H9 (cell line): ENCODE results near the gene MVP. TPM values are rescaled to one million over a fixed set of nuclear protein-coding genes. Genes with fewer than 3 reads are reported as not detected.

Experiments
- DNase-seq: peaks from one replicate; pipeline ENCODE4 v3.0.0-alpha.2; 2017
- H2AFZ ChIP-seq: one replicate; pipeline ENCODE4 v1.6.1; 2013; ENCODE audit warnings: mild to moderate bottlenecking, low read length, control low read depth, moderate library complexity
- H2AK5ac ChIP-seq: 2 replicates; pipeline ENCODE4 v1.6.1; 2013; ENCODE audit warnings: low read length, control low read depth, mixed read lengths; ENCODE audit not compliant: insufficient read length
- H2BK120ac ChIP-seq: one replicate; pipeline ENCODE4 v1.6.1; 2013; ENCODE audit warnings: low read depth, mild to moderate bottlenecking, low read length, control low read depth, inconsistent platforms; ENCODE audit not compliant: poor library complexity, severe bottlenecking
- H2BK12ac ChIP-seq: 2 replicates; pipeline ENCODE4 v1.6.1; 2013; ENCODE audit warnings: low read length, control low read depth, mixed read lengths, low read depth; ENCODE audit not compliant: insufficient read length
- H2BK15ac ChIP-seq: 2 replicates; pipeline ENCODE4 v1.6.1; 2013; ENCODE audit warnings: low read depth, low read length, control low read depth
- H2BK20ac ChIP-seq: one replicate; pipeline ENCODE4 v1.6.1; 2013; ENCODE audit warnings: low read depth, mild to moderate bottlenecking, low read length, control low read depth, inconsistent platforms; ENCODE audit not compliant: poor library complexity, severe bottlenecking
- H2BK5ac ChIP-seq: 2 replicates; pipeline ENCODE4 v1.6.1; 2013; ENCODE audit warnings: low read length, control low read depth, mixed read lengths; ENCODE audit not compliant: insufficient read length
- H3K14ac ChIP-seq: 2 replicates; pipeline ENCODE4 v1.6.1; 2013; ENCODE audit warnings: low read length, control low read depth; ENCODE audit not compliant: insufficient read depth
- H3K18ac ChIP-seq: 2 replicates; pipeline ENCODE4 v1.6.1; 2013; ENCODE audit warnings: low read depth, mild to moderate bottlenecking, mixed read lengths, low read length, control low read depth; ENCODE audit not compliant: insufficient read length
- H3K23ac ChIP-seq: 2 replicates; pipeline ENCODE4 v1.6.1; 2013; ENCODE audit warnings: low read length, control low read depth, mixed read lengths, low read depth; ENCODE audit not compliant: insufficient read length
- H3K23me2 ChIP-seq: 2 replicates; pipeline ENCODE4 v1.6.1; 2013; ENCODE audit warnings: low read depth, mild to moderate bottlenecking, mixed read lengths, low read length, control low read depth; ENCODE audit not compliant: insufficient read length, poor library complexity, severe bottlenecking
- H3K27ac ChIP-seq: 2 replicates; pipeline ENCODE4 v1.5.1; 2013; ENCODE audit warnings: low read length, control low read depth, mixed read lengths, low read depth; ENCODE audit not compliant: insufficient read length
- H3K27me3 ChIP-seq: 2 replicates; pipeline ENCODE4 v1.6.1; 2013; ENCODE audit warnings: low read length, control low read depth, inconsistent platforms; ENCODE audit not compliant: insufficient read depth
- H3K4ac ChIP-seq: 2 replicates; pipeline ENCODE4 v1.6.1; 2013; ENCODE audit warnings: low read depth, mild to moderate bottlenecking, control low read depth, inconsistent platforms, low read length, moderate library complexity
- H3K4me1 ChIP-seq: 2 replicates; pipeline ENCODE4 v1.6.1; 2013; ENCODE audit warnings: low read length, control low read depth, inconsistent platforms; ENCODE audit not compliant: insufficient read depth
- H3K4me2 ChIP-seq: 2 replicates; pipeline ENCODE4 v1.6.1; 2013; ENCODE audit warnings: low read length, control low read depth, mixed read lengths; ENCODE audit not compliant: insufficient read length, insufficient read depth
- H3K56ac ChIP-seq: 2 replicates; pipeline ENCODE4 v1.6.1; 2013; ENCODE audit warnings: low read depth, mild to moderate bottlenecking, mixed read lengths, low read length, control low read depth; ENCODE audit not compliant: insufficient read length
- H3K79me1 ChIP-seq: 2 replicates; pipeline ENCODE4 v1.6.1; 2013; ENCODE audit warnings: low read depth, mild to moderate bottlenecking, moderate library complexity, low read length, control low read depth, inconsistent platforms; ENCODE audit not compliant: insufficient read depth, poor library complexity, severe bottlenecking
- H3K79me2 ChIP-seq: 2 replicates; pipeline ENCODE4 v1.6.1; 2013; ENCODE audit warnings: low read length, control low read depth, inconsistent platforms; ENCODE audit not compliant: insufficient read depth
- H3K9ac ChIP-seq: 2 replicates; pipeline ENCODE4 v1.6.1; 2013; ENCODE audit warnings: low read length, control low read depth, mixed read lengths; ENCODE audit not compliant: insufficient read length; ENCODE audit errors: extremely low read depth
- H3K9me3 ChIP-seq: one replicate; pipeline ENCODE4 v1.6.1; 2013; ENCODE audit warnings: low read depth, low read length, inconsistent platforms; ENCODE audit not compliant: control insufficient read depth
- H3T11ph ChIP-seq: one replicate; pipeline ENCODE4 v1.6.1; 2013; ENCODE audit warnings: mild to moderate bottlenecking, low read length, control low read depth, inconsistent platforms
- H4K20me1 ChIP-seq: one replicate; pipeline ENCODE4 v1.6.1; 2013; ENCODE audit not compliant: control insufficient read depth, insufficient read length, insufficient read depth
- H4K5ac ChIP-seq: 2 replicates; pipeline ENCODE4 v1.6.1; 2013; ENCODE audit warnings: low read depth, mild to moderate bottlenecking, mixed read lengths, low read length, control low read depth; ENCODE audit not compliant: insufficient read length
- H4K8ac ChIP-seq: replicated peaks from 2 replicates; pipeline ENCODE4 v1.6.1; 2013; ENCODE audit warnings: low read length, control low read depth, mixed read lengths, low read depth; ENCODE audit not compliant: insufficient read length
- H4K91ac ChIP-seq: 2 replicates; pipeline ENCODE4 v1.6.1; 2013; ENCODE audit warnings: low read depth, mild to moderate bottlenecking, moderate library complexity, mixed read lengths, low read length, control low read depth; ENCODE audit not compliant: insufficient read length
- H3K27ac Mint-ChIP-seq, 3 experiments: 2 replicates in 2 of 3; 3 replicates in 1 of 3; pipeline ENCODE4 v1.8.0; 2020 to 2021; ENCODE audit warnings: mixed read lengths in 3 of 3, mild to moderate bottlenecking in 1 of 3, moderate library complexity in 1 of 3
- H3K27me3 Mint-ChIP-seq: 2 replicates; pipeline ENCODE4 v1.8.0; 2021; ENCODE audit warnings: low read depth, mild to moderate bottlenecking, moderate library complexity, mixed read lengths
- H3K36me3 Mint-ChIP-seq, 3 experiments: 2 replicates in 2 of 3; 3 replicates in 1 of 3; pipeline ENCODE4 v1.8.0; 2020 to 2021; ENCODE audit warnings: low read depth in 3 of 3, mixed read lengths in 3 of 3; ENCODE audit not compliant: insufficient read depth in 1 of 3
- H3K4me1 Mint-ChIP-seq, 2 experiments: 2 replicates each; pipeline ENCODE4 v1.8.0; 2020; ENCODE audit warnings: mixed read lengths in 2 of 2
- H3K4me3 Mint-ChIP-seq, 2 experiments: 2 replicates in 1 of 2; 3 replicates in 1 of 2; pipeline ENCODE4 v1.8.0; 2020 to 2021; ENCODE audit warnings: mild to moderate bottlenecking in 2 of 2, mixed read lengths in 2 of 2, moderate library complexity in 1 of 2
- H3K9me3 Mint-ChIP-seq, 2 experiments: 2 replicates in 1 of 2; 3 replicates in 1 of 2; pipeline ENCODE4 v1.8.0; 2020; ENCODE audit warnings: mild to moderate bottlenecking in 2 of 2, mixed read lengths in 2 of 2, moderate library complexity in 1 of 2
- CTCF ChIP-seq: fragments of 200-600 bp; sonication (generic); conservative IDR thresholded peaks from 3 replicates; pipeline ENCODE4 v1.8.0; 2021; ENCODE audit warnings: antibody characterized with exemption, mild to moderate bottlenecking
- WGBS: extraction: QIAGEN DNeasy Blood & Tissue Kit; methylation state at CpG from one replicate; pipeline ENCODE4 v1.1.7; 2013; ENCODE audit warnings: missing lambda C conversion rate, low lambda C conversion rate, mixed read lengths; ENCODE audit not compliant: insufficient read length; ENCODE audit errors: extremely low coverage; 5-methylcytosine and 5-hydroxymethylcytosine counted together
- total RNA-seq: library from RNA; stranded (reverse); gene quantifications from 2 replicates; pipeline ENCODE4 v1.2.1, GENCODE V29; 2021

Gene MVP
- total RNA-seq, 1 experiment from 2014 or later: 3.1 TPM

GRCh38 chr16:29824589-29825144 lies 4.4 kb downstream of the MVP start:
- Histone ChIP-seq H3K9me3 (no peaks in the 10 kb centered on the region), H3K14ac (no peak overlapping the region), H3K4me2 (no peak overlapping the region), H4K8ac (no peak overlapping the region), H2AK5ac (no peak overlapping the region), H3K56ac (no peak overlapping the region), H2BK15ac (no peak overlapping the region), H4K5ac (no peak overlapping the region), H2BK20ac (no peak overlapping the region), H3K27ac (no peak overlapping the region), H2BK120ac (no peak overlapping the region), H3K18ac (no peak overlapping the region), H3K4ac (no peak overlapping the region), H2BK12ac (no peak overlapping the region), H3T11ph (no peak overlapping the region), H3K79me1 (no peaks in the 10 kb centered on the region), H3K27me3 (no peaks in the 10 kb centered on the region), H3K9ac (no peak overlapping the region), H3K23me2 (no peaks in the 10 kb centered on the region), H4K20me1 (no peaks in the 10 kb centered on the region), H2AFZ (no peak overlapping the region), H3K23ac (no peak overlapping the region), H3K79me2 (no peaks in the 10 kb centered on the region), H4K91ac (no peak overlapping the region), H3K4me1 (no peaks in the 10 kb centered on the region), H2BK5ac (no peak overlapping the region)
- no peak for DNase-seq
- WGBS: no CpG with 5 or more reads among the region's 7 CpGs
- no peak for TF ChIP-seq CTCF
- no peak overlapping the region for H3K4me3 Mint-ChIP-seq
- peaks cover 6 to 14% (median 11%) of the 10 kb centered on the region in 3 experiments; a peak in 6 of 7 replicates for H3K36me3 Mint-ChIP-seq
- peaks cover 24 to 28% of the 10 kb centered on the region in 2 experiments for H3K4me1 Mint-ChIP-seq
- H3K27me3 Mint-ChIP-seq: no peaks in the 10 kb centered on the region
- no peaks in the 10 kb centered on the region for H3K9me3 Mint-ChIP-seq
- H3K27ac Mint-ChIP-seq: peak overlapping the region; percentile 95 to 98 (median 95); a peak in 6 of 7 replicates
